ENCODE measurements around the gene ANAPC4.

The ANAPC4 gene

DNA sequence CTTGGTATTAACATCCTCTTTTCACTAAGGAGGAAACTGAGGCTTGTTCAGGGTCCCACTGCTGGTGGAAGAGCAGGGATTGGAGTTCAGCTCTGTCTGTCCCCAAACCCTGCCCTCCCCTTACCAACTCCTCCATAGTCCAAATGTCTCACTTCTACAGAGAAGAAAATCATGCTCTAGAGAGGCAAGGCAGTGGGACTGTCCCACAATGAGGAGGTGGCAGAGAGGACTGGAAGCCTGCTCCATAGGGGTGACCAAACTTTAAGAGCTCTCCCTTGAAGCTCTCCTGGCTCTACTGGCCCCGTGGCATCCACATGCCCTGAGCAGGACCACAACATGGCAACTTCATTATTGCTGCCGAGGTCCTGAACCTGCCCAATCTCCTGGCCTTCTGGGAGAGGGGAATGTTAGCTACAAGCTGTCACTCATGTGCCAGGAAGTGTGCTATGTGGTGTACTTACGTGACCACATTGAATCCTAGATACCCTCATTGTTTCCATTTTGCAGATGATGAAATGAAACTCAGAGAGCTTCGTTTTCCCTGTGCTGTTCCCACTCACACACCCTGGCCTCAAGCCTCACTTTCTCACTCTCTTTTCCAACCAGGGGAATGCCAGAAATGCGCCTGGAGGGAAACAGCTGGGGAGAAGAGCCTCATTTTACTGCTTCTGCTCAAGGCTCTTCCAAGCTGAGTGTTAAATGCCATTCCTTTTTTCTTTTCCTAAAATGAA lies 71.5 kb downstream of the ANAPC4 start:
- no peaks in the 10 kb centered on the region for H3K9me3 ChIP-seq (ENCODE audit: control insufficient read depth, low read length)
- no peak for DNase-seq
- H3K4me1 ChIP-seq (ENCODE audit: control insufficient read depth, insufficient read depth, low read length, poor library complexity, severe bottlenecking): no peaks in the 10 kb centered on the region
- no peaks in the 10 kb centered on the region for H3K36me3 ChIP-seq (ENCODE audit: control insufficient read depth, insufficient read depth, low read length)
- H3K27me3 ChIP-seq (replicated peaks; ENCODE audit: control insufficient read depth, insufficient read depth, low read length, poor library complexity, severe bottlenecking): no peaks in the 10 kb centered on the region
- no peak overlapping the region for H3K27ac ChIP-seq (ENCODE audit: insufficient read depth, low read length, poor library complexity, severe bottlenecking)
- no peak overlapping the region for H3K4me3 ChIP-seq (ENCODE audit: insufficient read depth, low read depth, low read length, poor library complexity, severe bottlenecking)

GRCh38 chr4:25449270-25449669 lies 72.2 kb downstream of the ANAPC4 start:
- no peak for DNase-seq
- no peaks in the 10 kb centered on the region for H3K36me3 ChIP-seq (ENCODE audit: control insufficient read depth, insufficient read depth, low read length)
- H3K4me1 ChIP-seq (ENCODE audit: control insufficient read depth, insufficient read depth, low read length, poor library complexity, severe bottlenecking): no peaks in the 10 kb centered on the region
- no peak overlapping the region for H3K4me3 ChIP-seq (ENCODE audit: insufficient read depth, low read depth, low read length, poor library complexity, severe bottlenecking)
- no peak overlapping the region for H3K27ac ChIP-seq (ENCODE audit: insufficient read depth, low read length, poor library complexity, severe bottlenecking)
- no peaks in the 10 kb centered on the region for H3K9me3 ChIP-seq (ENCODE audit: control insufficient read depth, low read length)
- no peaks in the 10 kb centered on the region for H3K27me3 ChIP-seq (replicated peaks; ENCODE audit: control insufficient read depth, insufficient read depth, low read length, poor library complexity, severe bottlenecking)

- Histone ChIP-seq H3K27me3 (replicated peaks; ENCODE audit: control insufficient read depth, insufficient read depth, low read length, poor library complexity, severe bottlenecking) (no peaks in the 10 kb centered on the region), H3K4me3 (ENCODE audit: insufficient read depth, low read depth, low read length, poor library complexity, severe bottlenecking) (no peak overlapping the region), H3K36me3 (ENCODE audit: control insufficient read depth, insufficient read depth, low read length) (no peaks in the 10 kb centered on the region), H3K9me3 (ENCODE audit: control insufficient read depth, low read length) (no peaks in the 10 kb centered on the region), H3K27ac (ENCODE audit: insufficient read depth, low read length, poor library complexity, severe bottlenecking) (no peak overlapping the region), H3K4me1 (ENCODE audit: control insufficient read depth, insufficient read depth, low read length, poor library complexity, severe bottlenecking) (no peaks in the 10 kb centered on the region)
- DNase-seq: no peak
These were observed 72.6 kb downstream of the ANAPC4 start for GRCh38 chr4:25449688-25450087.

DNA sequence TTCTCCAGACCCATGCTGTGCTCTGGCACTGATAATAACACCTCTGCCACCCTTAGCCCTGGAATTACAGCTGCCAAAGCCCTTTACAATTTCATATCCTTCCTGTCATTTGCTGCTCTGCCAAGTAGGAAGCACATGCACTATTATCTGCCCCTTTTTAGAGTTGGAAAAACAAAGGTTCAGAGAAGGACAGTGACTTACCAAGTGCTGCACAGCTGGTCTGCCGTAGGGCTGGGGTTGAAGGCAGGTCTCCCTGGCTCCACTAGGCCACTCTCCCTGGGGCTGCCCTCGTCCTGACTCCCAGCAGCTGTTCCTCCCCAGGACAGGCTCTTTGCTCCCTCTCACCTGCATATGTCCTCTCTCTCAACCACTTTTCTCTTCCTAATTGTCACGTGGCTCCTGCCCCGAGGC lies 73.4 kb downstream of the ANAPC4 start:
- H3K27me3 ChIP-seq (replicated peaks; ENCODE audit: control insufficient read depth, insufficient read depth, low read length, poor library complexity, severe bottlenecking): no peaks in the 10 kb centered on the region
- no peak for DNase-seq
- no peaks in the 10 kb centered on the region for H3K4me1 ChIP-seq (ENCODE audit: control insufficient read depth, insufficient read depth, low read length, poor library complexity, severe bottlenecking)
- no peaks in the 10 kb centered on the region for H3K36me3 ChIP-seq (ENCODE audit: control insufficient read depth, insufficient read depth, low read length)
- no peak overlapping the region for H3K4me3 ChIP-seq (ENCODE audit: insufficient read depth, low read depth, low read length, poor library complexity, severe bottlenecking)
- H3K27ac ChIP-seq (ENCODE audit: insufficient read depth, low read length, poor library complexity, severe bottlenecking): no peak overlapping the region
- H3K9me3 ChIP-seq (ENCODE audit: control insufficient read depth, low read length): no peaks in the 10 kb centered on the region

- DNase-seq: no peak
- H3K4me3 ChIP-seq (ENCODE audit: insufficient read depth, low read depth, low read length, poor library complexity, severe bottlenecking): no peak overlapping the region
These were observed 74.6 kb downstream of the ANAPC4 start for GRCh38 chr4:25451676-25452075.

GRCh38 chr4:25452081-25452480 lies 75.0 kb downstream of the ANAPC4 start:
- H3K4me3 ChIP-seq (ENCODE audit: insufficient read depth, low read depth, low read length, poor library complexity, severe bottlenecking): no peak overlapping the region
- H3K4me1 ChIP-seq (ENCODE audit: control insufficient read depth, insufficient read depth, low read length, poor library complexity, severe bottlenecking): no peaks in the 10 kb centered on the region
- no peak for DNase-seq
- no peaks in the 10 kb centered on the region for H3K36me3 ChIP-seq (ENCODE audit: control insufficient read depth, insufficient read depth, low read length)
- no peak overlapping the region for H3K27ac ChIP-seq (ENCODE audit: insufficient read depth, low read length, poor library complexity, severe bottlenecking)
- H3K9me3 ChIP-seq (ENCODE audit: control insufficient read depth, low read length): no peaks in the 10 kb centered on the region
- no peaks in the 10 kb centered on the region for H3K27me3 ChIP-seq (replicated peaks; ENCODE audit: control insufficient read depth, insufficient read depth, low read length, poor library complexity, severe bottlenecking)

More at GRCh38 chr4:25451676-25452075, 74.6 kb downstream of the ANAPC4 start:
- H3K4me1 ChIP-seq (ENCODE audit: control insufficient read depth, insufficient read depth, low read length, poor library complexity, severe bottlenecking): no peaks in the 10 kb centered on the region
- no peaks in the 10 kb centered on the region for H3K27me3 ChIP-seq (replicated peaks; ENCODE audit: control insufficient read depth, insufficient read depth, low read length, poor library complexity, severe bottlenecking)
- H3K9me3 ChIP-seq (ENCODE audit: control insufficient read depth, low read length): no peaks in the 10 kb centered on the region
- H3K27ac ChIP-seq (ENCODE audit: insufficient read depth, low read length, poor library complexity, severe bottlenecking): no peak overlapping the region
- no peaks in the 10 kb centered on the region for H3K36me3 ChIP-seq (ENCODE audit: control insufficient read depth, insufficient read depth, low read length)

DNA sequence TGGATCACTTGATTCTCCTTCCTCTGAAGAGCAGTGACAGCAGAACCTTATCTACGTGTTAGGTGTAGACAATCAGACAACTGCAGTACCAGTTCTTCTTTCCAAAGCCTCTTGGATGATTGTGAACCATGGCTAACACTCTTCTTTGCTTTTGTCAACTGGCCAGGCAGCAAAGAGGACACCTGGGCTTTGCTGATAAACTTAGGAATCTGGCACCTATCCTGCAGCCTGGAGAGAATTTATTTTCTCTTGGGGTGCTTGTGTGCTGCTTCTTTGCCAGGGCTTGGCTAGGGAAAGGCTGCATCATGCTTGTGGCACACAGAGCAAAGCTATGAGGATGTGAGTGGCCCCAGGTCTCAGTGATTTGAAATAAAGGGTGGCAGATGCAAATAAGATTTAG lies 77.4 kb downstream of the ANAPC4 start:
- no peaks in the 10 kb centered on the region for H3K36me3 ChIP-seq (ENCODE audit: control insufficient read depth, insufficient read depth, low read length)
- no peak overlapping the region for H3K4me3 ChIP-seq (ENCODE audit: insufficient read depth, low read depth, low read length, poor library complexity, severe bottlenecking)
- no peaks in the 10 kb centered on the region for H3K4me1 ChIP-seq (ENCODE audit: control insufficient read depth, insufficient read depth, low read length, poor library complexity, severe bottlenecking)
- no peak overlapping the region for H3K27ac ChIP-seq (ENCODE audit: insufficient read depth, low read length, poor library complexity, severe bottlenecking)
- no peak for DNase-seq
- no peaks in the 10 kb centered on the region for H3K27me3 ChIP-seq (replicated peaks; ENCODE audit: control insufficient read depth, insufficient read depth, low read length, poor library complexity, severe bottlenecking)
- no peaks in the 10 kb centered on the region for H3K9me3 ChIP-seq (ENCODE audit: control insufficient read depth, low read length)

DNA sequence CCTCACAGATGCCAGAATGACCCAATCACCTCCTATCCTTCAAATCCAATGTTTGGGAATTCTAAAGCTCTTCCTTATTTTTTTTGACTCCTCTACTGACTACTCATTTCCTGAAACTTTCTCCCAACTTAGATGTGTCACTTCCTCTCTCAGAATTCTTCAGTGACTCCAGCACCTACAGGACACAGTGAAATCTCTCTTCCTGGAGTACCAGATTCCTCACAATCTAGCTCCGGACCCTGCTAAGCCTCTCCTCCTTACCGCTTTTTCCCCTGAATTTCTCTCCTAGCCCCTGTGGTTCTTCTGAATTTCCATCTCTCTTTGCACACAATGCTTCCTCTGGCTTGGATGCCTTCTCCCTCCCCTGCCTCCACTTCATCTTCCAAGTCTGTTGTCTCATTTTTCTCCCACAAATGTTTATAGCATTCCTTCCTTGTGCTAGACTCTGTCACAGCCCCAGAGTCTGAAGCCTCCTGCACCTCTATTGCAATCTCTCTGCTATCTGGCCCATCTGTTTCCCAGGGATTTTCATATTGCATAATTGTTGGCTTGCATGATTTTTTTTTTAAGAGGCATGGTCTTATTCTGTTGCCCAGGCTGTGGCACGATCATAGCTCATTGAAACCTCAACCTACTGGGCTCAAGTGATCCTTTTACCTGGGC lies 80.1 kb downstream of the ANAPC4 start:
- no peaks in the 10 kb centered on the region for H3K27me3 ChIP-seq (replicated peaks; ENCODE audit: control insufficient read depth, insufficient read depth, low read length, poor library complexity, severe bottlenecking)
- no peaks in the 10 kb centered on the region for H3K9me3 ChIP-seq (ENCODE audit: control insufficient read depth, low read length)
- no peaks in the 10 kb centered on the region for H3K36me3 ChIP-seq (ENCODE audit: control insufficient read depth, insufficient read depth, low read length)
- H3K27ac ChIP-seq (ENCODE audit: insufficient read depth, low read length, poor library complexity, severe bottlenecking): no peak overlapping the region
- DNase-seq: no peak
- no peaks in the 10 kb centered on the region for H3K4me1 ChIP-seq (ENCODE audit: control insufficient read depth, insufficient read depth, low read length, poor library complexity, severe bottlenecking)
- no peak overlapping the region for H3K4me3 ChIP-seq (ENCODE audit: insufficient read depth, low read depth, low read length, poor library complexity, severe bottlenecking)

GRCh38 chr4:25466966-25467697 lies 90.1 kb downstream of the ANAPC4 start:
- Histone ChIP-seq H3K27ac (ENCODE audit: insufficient read depth, low read length, poor library complexity, severe bottlenecking) (no peak overlapping the region), H3K9me3 (ENCODE audit: control insufficient read depth, low read length) (no peaks in the 10 kb centered on the region), H3K4me3 (ENCODE audit: insufficient read depth, low read depth, low read length, poor library complexity, severe bottlenecking) (no peak overlapping the region), H3K27me3 (replicated peaks; ENCODE audit: control insufficient read depth, insufficient read depth, low read length, poor library complexity, severe bottlenecking) (no peaks in the 10 kb centered on the region), H3K36me3 (ENCODE audit: control insufficient read depth, insufficient read depth, low read length) (no peaks in the 10 kb centered on the region), H3K4me1 (ENCODE audit: control insufficient read depth, insufficient read depth, low read length, poor library complexity, severe bottlenecking) (no peaks in the 10 kb centered on the region)
- DNase-seq: no peak

GRCh38 chr4:25467843-25468242 lies 90.8 kb downstream of the ANAPC4 start:
- no peaks in the 10 kb centered on the region for H3K4me1 ChIP-seq (ENCODE audit: control insufficient read depth, insufficient read depth, low read length, poor library complexity, severe bottlenecking)
- no peak overlapping the region for H3K4me3 ChIP-seq (ENCODE audit: insufficient read depth, low read depth, low read length, poor library complexity, severe bottlenecking)
- H3K36me3 ChIP-seq (ENCODE audit: control insufficient read depth, insufficient read depth, low read length): no peaks in the 10 kb centered on the region
- no peaks in the 10 kb centered on the region for H3K27me3 ChIP-seq (replicated peaks; ENCODE audit: control insufficient read depth, insufficient read depth, low read length, poor library complexity, severe bottlenecking)
- H3K9me3 ChIP-seq (ENCODE audit: control insufficient read depth, low read length): no peaks in the 10 kb centered on the region
- no peak overlapping the region for H3K27ac ChIP-seq (ENCODE audit: insufficient read depth, low read length, poor library complexity, severe bottlenecking)
- DNase-seq: no peak

Data from effector memory CD4-positive, alpha-beta T cell (primary cell).